Neural cell (in vitro differentiated cells): ENCODE results near the gene RTP5. TPM values are rescaled to one million over a fixed set of nuclear protein-coding genes. Genes with fewer than 3 reads are reported as not detected.

ENCODE experiments used
- H2AFZ ChIP-seq: fragments of 200-600, 300-800 bp; sonication (generic), shearing (Covaris generic); 2 replicates; pipeline ENCODE4 v1.6.0; 2014; ENCODE audit warnings: low read depth, mild to moderate bottlenecking, antibody characterized with exemption, low read length, moderate library complexity
- H3F3A ChIP-seq: fragments of 200-600 bp; shearing (Covaris generic); 2 replicates; pipeline ENCODE4 v1.6.1; 2016; ENCODE audit warnings: mild to moderate bottlenecking, moderate library complexity, mixed read lengths, antibody characterized with exemption, low read length; ENCODE audit not compliant: insufficient read depth, poor library complexity, severe bottlenecking
- H3K27ac ChIP-seq: fragments of 200-600, 300-800 bp; sonication (generic), shearing (Covaris generic); 2 replicates; pipeline ENCODE4 v1.5.1; 2014; ENCODE audit warnings: mild to moderate bottlenecking, low read length, moderate library complexity
- H3K27me3 ChIP-seq: fragments of 300-800, 200-600 bp; sonication (generic), shearing (Covaris generic); 2 replicates; pipeline ENCODE4 v1.6.0; 2014; ENCODE audit warnings: mild to moderate bottlenecking, low read depth, low read length, moderate library complexity; ENCODE audit not compliant: insufficient read depth
- H3K36me3 ChIP-seq: fragments of 300-800, 200-600 bp; sonication (generic), shearing (Covaris generic); 2 replicates; pipeline ENCODE4 v1.5.1; 2014; ENCODE audit warnings: mild to moderate bottlenecking, antibody characterized with exemption, low read length, moderate library complexity; ENCODE audit not compliant: insufficient read depth
- H3K4me2 ChIP-seq: fragments of 300-800, 200-600 bp; sonication (generic), shearing (Covaris generic); 2 replicates; pipeline ENCODE4 v1.6.0; 2014; ENCODE audit warnings: mild to moderate bottlenecking, low read length
- H3K4me3 ChIP-seq: fragments of 300-800, 200-600 bp; sonication (generic), shearing (Covaris generic); 2 replicates; pipeline ENCODE4 v1.5.1; 2014; ENCODE audit warnings: mild to moderate bottlenecking, low read length, moderate library complexity
- H3K79me2 ChIP-seq: fragments of 200-600 bp; shearing (Covaris generic); replicated peaks from 2 replicates; pipeline ENCODE4 v1.6.0; 2014; ENCODE audit warnings: mild to moderate bottlenecking, low read length, moderate library complexity; ENCODE audit not compliant: insufficient read depth
- H3K9ac ChIP-seq: fragments of 300-800, 200-600 bp; sonication (generic), shearing (Covaris generic); 2 replicates; pipeline ENCODE4 v1.6.1; 2016; ENCODE audit warnings: mild to moderate bottlenecking, low read length, mixed read lengths
- H3K9me2 ChIP-seq: fragments of 200-600 bp; shearing (Covaris generic); 2 replicates; pipeline ENCODE4 v1.6.1; 2016; ENCODE audit warnings: mild to moderate bottlenecking, low read length, mixed read lengths; ENCODE audit not compliant: insufficient read depth
- H3K9me3 ChIP-seq: fragments of 200-600, 300-800 bp; sonication (generic), shearing (Covaris generic); 2 replicates; pipeline ENCODE4 v1.6.1; 2016; ENCODE audit warnings: mild to moderate bottlenecking, mixed run types, low read length, moderate library complexity, mixed read lengths
- H4K20me1 ChIP-seq: fragments of 200-600 bp; shearing (Covaris generic); 2 replicates; pipeline ENCODE4 v1.6.1; 2016; ENCODE audit warnings: mild to moderate bottlenecking, mixed run types; ENCODE audit not compliant: insufficient read depth
- CTCF ChIP-seq: fragments of 450-650 bp; IDR thresholded peaks from 2 replicates; pipeline ENCODE4 v1.5.1; 2014; ENCODE audit warnings: antibody characterized with exemption, mild to moderate bottlenecking, moderate library complexity; ENCODE audit not compliant: poor library complexity, severe bottlenecking
- EP300 ChIP-seq: fragments of 450-650 bp; conservative IDR thresholded peaks from 2 replicates; pipeline ENCODE4 v1.6.1; 2014; ENCODE audit warnings: antibody characterized with exemption, mild to moderate bottlenecking, moderate library complexity; ENCODE audit not compliant: poor library complexity, severe bottlenecking
- EZH2 ChIP-seq: fragments of 200-600, 300-800 bp; shearing (Covaris generic), sonication (generic); IDR thresholded peaks from 2 replicates; pipeline ENCODE4 v1.6.1; 2014; ENCODE audit warnings: antibody characterized with exemption, low read length, borderline replicate concordance, mild to moderate bottlenecking; ENCODE audit not compliant: insufficient read depth, poor library complexity, severe bottlenecking
- MXI1 ChIP-seq: fragments of 450-650 bp; conservative IDR thresholded peaks from 2 replicates; pipeline ENCODE4 v1.6.1; 2014; ENCODE audit warnings: antibody characterized with exemption, mild to moderate bottlenecking; ENCODE audit not compliant: poor library complexity, severe bottlenecking
- POLR2AphosphoS5 ChIP-seq: IDR thresholded peaks from 2 replicates; pipeline ENCODE4 v1.6.1; 2012
- RAD21 ChIP-seq: fragments of 450-650 bp; conservative IDR thresholded peaks from 2 replicates; pipeline ENCODE4 v1.6.1; 2014; ENCODE audit warnings: antibody characterized with exemption, mild to moderate bottlenecking, moderate library complexity
- REST ChIP-seq: IDR thresholded peaks from 2 replicates; pipeline ENCODE4 v1.6.1; 2012; ENCODE audit warnings: borderline replicate concordance
- SMC3 ChIP-seq: fragments of 450-650 bp; conservative IDR thresholded peaks from 2 replicates; pipeline ENCODE4 v1.6.1; 2014; ENCODE audit warnings: antibody characterized with exemption, mild to moderate bottlenecking, moderate library complexity; ENCODE audit not compliant: poor library complexity
- TAF1 ChIP-seq: IDR thresholded peaks from 2 replicates; pipeline ENCODE4 v1.6.1; 2012; ENCODE audit warnings: low read depth
- polyA plus RNA-seq: library from polyadenylated mRNA; depleted of rRNA; stranded (reverse); fragments of >200 nt; gene quantifications from 2 replicates; pipeline ENCODE4 v1.2.3, GENCODE V29; 2014

Gene RTP5
- polyA plus RNA-seq, 1 donor from 2014 or later = 1.8 TPM

GRCh38 chr2:241893265-241893664 is 23.7 kb downstream of the RTP5 start:
- Histone ChIP-seq H3K9ac (no peak overlapping the region), H3K27me3 (no peaks in the 10 kb centered on the region), H2AFZ (no peak overlapping the region), H3K9me3 (no peaks in the 10 kb centered on the region), H3F3A (no peaks in the 10 kb centered on the region), H3K36me3 (no peaks in the 10 kb centered on the region), H3K4me2 (no peak overlapping the region), H3K79me2 (no peaks in the 10 kb centered on the region), H3K9me2 (no peaks in the 10 kb centered on the region), H3K27ac (no peak overlapping the region), H4K20me1 (no peaks in the 10 kb centered on the region), H3K4me3 (no peak overlapping the region)
- TF ChIP-seq SMC3 (no peak), POLR2AphosphoS5 (no peak), TAF1 (no peak), REST (no peak), EP300 (no peak), EZH2 (no peak)

GRCh38 chr2:241894056-241894641 is 24.6 kb downstream of the RTP5 start:
- H3K9me3 ChIP-seq = no peaks in the 10 kb centered on the region
- no peaks in the 10 kb centered on the region for H3K9me2 ChIP-seq
- no peak overlapping the region for H2AFZ ChIP-seq
- no peaks in the 10 kb centered on the region for H3K79me2 ChIP-seq
- no peaks in the 10 kb centered on the region for H4K20me1 ChIP-seq
- no peak overlapping the region for H3K27ac ChIP-seq
- H3F3A ChIP-seq = no peaks in the 10 kb centered on the region
- H3K4me3 ChIP-seq = no peak overlapping the region
- no peak overlapping the region for H3K9ac ChIP-seq
- H3K27me3 ChIP-seq = no peaks in the 10 kb centered on the region
- no peak overlapping the region for H3K4me2 ChIP-seq
- H3K36me3 ChIP-seq = no peaks in the 10 kb centered on the region
- TF ChIP-seq MXI1 (no peak), TAF1 (no peak), POLR2AphosphoS5 (no peak), SMC3 (no peak), RAD21 (no peak), REST (no peak), EP300 (no peak), CTCF (no peak), EZH2 (no peak)
